ENCODE results near the gene COBL. TPM values are rescaled to one million over a fixed set of nuclear protein-coding genes. Genes with fewer than 3 reads are reported as not detected.
A peak's percentile ranks its signal among the peaks of the same experiment; 100 is the strongest.

COBL gene
- polyA plus RNA-seq, 3 donors = not detected

- Histone ChIP-seq H4K20me1 (ENCODE audit: insufficient read depth, low read length) (no peaks in the 10 kb centered on the region), H3K4me3 (replicated peaks in 1 of 3; ENCODE audit: low read depth in 2 of 3, low read length in 3 of 3) (no peak overlapping the region), H3K4me2 (replicated peaks; ENCODE audit: extremely low read depth, low read length, poor library complexity, severe bottlenecking) (no peak overlapping the region), H3K36me3 (replicated peaks in 1 of 2; ENCODE audit: control insufficient read depth in 1 of 2, insufficient read depth in 2 of 2, low read length in 2 of 2) (no peaks in the 10 kb centered on the region), H3K27me3 (ENCODE audit: control insufficient read depth in 2 of 2, insufficient read depth in 2 of 2, low read length in 2 of 2) (no peaks in the 10 kb centered on the region), H3K79me2 (ENCODE audit: insufficient read depth, low read length) (no peaks in the 10 kb centered on the region), H2AFZ (ENCODE audit: insufficient read depth, low read depth, low read length, poor library complexity, severe bottlenecking) (peak overlapping the region; percentile 64), H3K27ac (ENCODE audit: low read depth in 1 of 2, low read length in 2 of 2) (no peak overlapping the region), H3K4me1 (ENCODE audit: control insufficient read depth in 1 of 2, insufficient read depth in 2 of 2, low read length in 2 of 2) (no peaks in the 10 kb centered on the region), H3K9ac (ENCODE audit: insufficient read depth, low read length, poor library complexity, severe bottlenecking) (no peak overlapping the region), H3K9me3 (replicated peaks in 1 of 2; ENCODE audit: control insufficient read depth in 1 of 2, insufficient read depth in 1 of 2, low read length in 2 of 2) (no peaks in the 10 kb centered on the region)
- 57% methylated on average over 1 of the region's 5 CpGs for WGBS (ENCODE audit: insufficient coverage)
- no peak for TF ChIP-seq CTCF (IDR thresholded peaks at IDR 0.05)
- no peak for DNase-seq
- Mint-ChIP-seq H3K27ac (no peak overlapping the region), H3K4me1 (peaks cover 12% of the 10 kb centered on the region), H3K27me3 (ENCODE audit: low read depth in 3 of 3) (no peaks in the 10 kb centered on the region), H3K4me3 (no peak overlapping the region), H3K36me3 (no peaks in the 10 kb centered on the region), H3K9me3 (peaks cover 0 to 3% (median 0%) of the 10 kb centered on the region in 7 donors)
- intact Hi-C loops (cut with micrococcal nuclease) = no loop called here
Measured at GRCh38 chr7:51121036-51121790, 195.4 kb downstream of the COBL start.

GRCh38 chr7:51118628-51119027, 198.0 kb downstream of the COBL start:
- no peaks in the 10 kb centered on the region for H3K27me3 ChIP-seq (ENCODE audit: control insufficient read depth in 2 of 2, insufficient read depth in 2 of 2, low read length in 2 of 2)
- no peaks in the 10 kb centered on the region for H3K9me3 ChIP-seq (replicated peaks in 1 of 2; ENCODE audit: control insufficient read depth in 1 of 2, insufficient read depth in 1 of 2, low read length in 2 of 2)
- no peak overlapping the region for H3K4me3 Mint-ChIP-seq
- H3K4me1 Mint-ChIP-seq = peaks cover 11% of the 10 kb centered on the region
- no peak overlapping the region for H2AFZ ChIP-seq (ENCODE audit: insufficient read depth, low read depth, low read length, poor library complexity, severe bottlenecking)
- peaks cover 0 to 2% (median 0%) of the 10 kb centered on the region in 3 donors for H3K27me3 Mint-ChIP-seq (ENCODE audit: low read depth in 3 of 3)
- H3K36me3 ChIP-seq (replicated peaks in 1 of 2; ENCODE audit: control insufficient read depth in 1 of 2, insufficient read depth in 2 of 2, low read length in 2 of 2) = no peaks in the 10 kb centered on the region
- H3K4me2 ChIP-seq (replicated peaks; ENCODE audit: extremely low read depth, low read length, poor library complexity, severe bottlenecking) = no peak overlapping the region
- H3K27ac ChIP-seq (ENCODE audit: low read depth in 1 of 2, low read length in 2 of 2) = no peak overlapping the region
- no peak overlapping the region for H3K27ac Mint-ChIP-seq
- no peak for DNase-seq
- no peak overlapping the region for H3K9ac ChIP-seq (ENCODE audit: insufficient read depth, low read length, poor library complexity, severe bottlenecking)
- no peaks in the 10 kb centered on the region for H3K4me1 ChIP-seq (ENCODE audit: control insufficient read depth in 1 of 2, insufficient read depth in 2 of 2, low read length in 2 of 2)
- TF ChIP-seq CTCF (IDR thresholded peaks at IDR 0.05) = no peak
- no peak overlapping the region for H3K4me3 ChIP-seq (replicated peaks in 1 of 3; ENCODE audit: low read depth in 2 of 3, low read length in 3 of 3)
- intact Hi-C loops (cut with micrococcal nuclease) = no loop called here
- no peaks in the 10 kb centered on the region for H3K36me3 Mint-ChIP-seq
- WGBS (ENCODE audit: insufficient coverage) = 94% methylated on average over 2 of the region's 4 CpGs
- H4K20me1 ChIP-seq (ENCODE audit: insufficient read depth, low read length) = no peaks in the 10 kb centered on the region
- H3K79me2 ChIP-seq (ENCODE audit: insufficient read depth, low read length) = no peaks in the 10 kb centered on the region
- H3K9me3 Mint-ChIP-seq = peaks cover 0 to 3% (median 0%) of the 10 kb centered on the region in 7 donors

All from CD14-positive monocyte (primary cell).